ENCODE measurements around the gene CEP162.

- TF ChIP-seq ZNF274 (IDR thresholded peaks at IDR 0.05; ENCODE audit: borderline replicate concordance, extremely low read depth, low read length), result no peak
- no peak for TF ChIP-seq CTCF (IDR thresholded peaks at IDR 0.05; ENCODE audit: control extremely low read depth in 1 of 3, insufficient read depth in 1 of 3, low read depth in 1 of 3, low read length in 3 of 3)
- no peak for TF ChIP-seq SIN3A (conservative IDR thresholded peaks at IDR 0.05 in 1 of 2, IDR thresholded peaks at IDR 0.05 in 1 of 2; ENCODE audit: low read depth in 1 of 2, low read length in 2 of 2)
- TF ChIP-seq POLR2AphosphoS5 (IDR thresholded peaks at IDR 0.05; ENCODE audit: low read depth, low read length), result no peak
- no peak for TF ChIP-seq HDAC6 (IDR thresholded peaks at IDR 0.05; ENCODE audit: low read depth, low read length)
- no peak for TF ChIP-seq CREB1 (IDR thresholded peaks at IDR 0.05)
- TF ChIP-seq RAD21 (IDR thresholded peaks at IDR 0.05 in 1 of 2, conservative IDR thresholded peaks at IDR 0.05 in 1 of 2; ENCODE audit: low read depth in 2 of 2, low read length in 2 of 2), result no peak
- no peak for TF ChIP-seq POLR2A (IDR thresholded peaks at IDR 0.05; ENCODE audit: control extremely low read depth in 1 of 2, low read depth in 2 of 2, low read length in 2 of 2)
- no peak for TF ChIP-seq TEAD4 (IDR thresholded peaks at IDR 0.05; ENCODE audit: low read depth, low read length)
- TF ChIP-seq EZH2 (IDR thresholded peaks at IDR 0.05; ENCODE audit: low read depth, low read length, severe bottlenecking), result no peak
- no peak for TF ChIP-seq EGR1 (IDR thresholded peaks at IDR 0.05; ENCODE audit: borderline replicate concordance, low read depth, low read length)
Measured at GRCh38 chr6:84077645-84078044, 149.8 kb downstream of the CEP162 start.

Data from H1 (cell line).